ENCODE results near the gene PRPF39. TPM values are rescaled to one million over a fixed set of nuclear protein-coding genes. Genes with fewer than 3 reads are reported as not detected.

The PRPF39 gene
- polyA plus RNA-seq, 1 donor from 2014 or later, result 138 TPM

- no peak overlapping the region for H2AFZ ChIP-seq (ENCODE audit: low read depth, low read length)
- TF ChIP-seq CTCF (IDR thresholded peaks at IDR 0.05; ENCODE audit: poor library complexity, severe bottlenecking), result no peak
- no peak for TF ChIP-seq MXI1 (conservative IDR thresholded peaks at IDR 0.05; ENCODE audit: poor library complexity, severe bottlenecking)
- TF ChIP-seq EP300 (conservative IDR thresholded peaks at IDR 0.05; ENCODE audit: poor library complexity, severe bottlenecking), result no peak
- TF ChIP-seq RAD21 (conservative IDR thresholded peaks at IDR 0.05), result no peak
- TF ChIP-seq EZH2 (IDR thresholded peaks at IDR 0.05; ENCODE audit: borderline replicate concordance, insufficient read depth, low read length, poor library complexity, severe bottlenecking), result no peak
- TF ChIP-seq TAF1 (IDR thresholded peaks at IDR 0.05; ENCODE audit: low read depth), result no peak
- TF ChIP-seq POLR2AphosphoS5 (IDR thresholded peaks at IDR 0.05), result no peak
- no peak for TF ChIP-seq REST (IDR thresholded peaks at IDR 0.05; ENCODE audit: borderline replicate concordance)
- TF ChIP-seq SMC3 (conservative IDR thresholded peaks at IDR 0.05; ENCODE audit: poor library complexity), result no peak
- no peaks in the 10 kb centered on the region for H4K20me1 ChIP-seq (ENCODE audit: insufficient read depth)
- H3K4me3 ChIP-seq (ENCODE audit: low read length), result no peak overlapping the region
- no peak overlapping the region for H3K27ac ChIP-seq (ENCODE audit: low read length)
- no peak overlapping the region for H3K9ac ChIP-seq (ENCODE audit: low read length)
- no peak overlapping the region for H3K4me2 ChIP-seq (ENCODE audit: low read length)
- no peaks in the 10 kb centered on the region for H3K9me2 ChIP-seq (ENCODE audit: insufficient read depth, low read length)
- H3F3A ChIP-seq (ENCODE audit: insufficient read depth, low read length, poor library complexity, severe bottlenecking), result no peaks in the 10 kb centered on the region
- H3K36me3 ChIP-seq (ENCODE audit: insufficient read depth, low read length), result no peaks in the 10 kb centered on the region
- H3K79me2 ChIP-seq (replicated peaks; ENCODE audit: insufficient read depth, low read length), result no peaks in the 10 kb centered on the region
- H3K27me3 ChIP-seq (ENCODE audit: insufficient read depth, low read depth, low read length), result no peaks in the 10 kb centered on the region
- no peaks in the 10 kb centered on the region for H3K9me3 ChIP-seq (ENCODE audit: low read length)
Observed at GRCh38 chr14:45150386-45150890, 66.5 kb downstream of the PRPF39 start.

- Histone ChIP-seq H3K4me3 (ENCODE audit: low read length) (no peak overlapping the region), H4K20me1 (ENCODE audit: insufficient read depth) (no peaks in the 10 kb centered on the region), H3K27ac (ENCODE audit: low read length) (no peak overlapping the region), H3K79me2 (replicated peaks; ENCODE audit: insufficient read depth, low read length) (no peaks in the 10 kb centered on the region), H3F3A (ENCODE audit: insufficient read depth, low read length, poor library complexity, severe bottlenecking) (no peaks in the 10 kb centered on the region), H3K4me2 (ENCODE audit: low read length) (no peak overlapping the region), H2AFZ (ENCODE audit: low read depth, low read length) (no peak overlapping the region), H3K9me3 (ENCODE audit: low read length) (no peaks in the 10 kb centered on the region), H3K36me3 (ENCODE audit: insufficient read depth, low read length) (no peaks in the 10 kb centered on the region), H3K9me2 (ENCODE audit: insufficient read depth, low read length) (no peaks in the 10 kb centered on the region), H3K27me3 (ENCODE audit: insufficient read depth, low read depth, low read length) (no peaks in the 10 kb centered on the region), H3K9ac (ENCODE audit: low read length) (no peak overlapping the region)
- no peak for TF ChIP-seq TAF1 (IDR thresholded peaks at IDR 0.05; ENCODE audit: low read depth)
- no peak for TF ChIP-seq EZH2 (IDR thresholded peaks at IDR 0.05; ENCODE audit: borderline replicate concordance, insufficient read depth, low read length, poor library complexity, severe bottlenecking)
- no peak for TF ChIP-seq EP300 (conservative IDR thresholded peaks at IDR 0.05; ENCODE audit: poor library complexity, severe bottlenecking)
- no peak for TF ChIP-seq REST (IDR thresholded peaks at IDR 0.05; ENCODE audit: borderline replicate concordance)
- no peak for TF ChIP-seq POLR2AphosphoS5 (IDR thresholded peaks at IDR 0.05)
- TF ChIP-seq SMC3 (conservative IDR thresholded peaks at IDR 0.05; ENCODE audit: poor library complexity), result no peak
- TF ChIP-seq CTCF (IDR thresholded peaks at IDR 0.05; ENCODE audit: poor library complexity, severe bottlenecking), result no peak
- no peak for TF ChIP-seq RAD21 (conservative IDR thresholded peaks at IDR 0.05)
- TF ChIP-seq MXI1 (conservative IDR thresholded peaks at IDR 0.05; ENCODE audit: poor library complexity, severe bottlenecking), result no peak
Observed at GRCh38 chr14:45156067-45156466, 72.2 kb downstream of the PRPF39 start.

All from neural cell (in vitro differentiated cells).